Thoracic aorta (tissue), 2 donors: ENCODE results near the gene DCLK2. TPM values are rescaled to one million over a fixed set of nuclear protein-coding genes. Genes with fewer than 3 reads are reported as not detected.

Source experiments
- ATAC-seq: fragments of 150-250 bp; one replicate; pipeline ENCODE4 v1.8.0; 2017; ENCODE audit warnings: low read depth; ENCODE audit not compliant: insufficient number of reproducible peaks, low FRiP score
- DNase-seq: peaks from one replicate; pipeline ENCODE4 v3.0.0-alpha.2; 2020; ENCODE audit warnings: low spot score
- H3K27ac ChIP-seq, 2 donors: fragments of 200-600 bp; sonication (generic); 1 replicate in 1 of 2; 2 replicates in 1 of 2; pipeline ENCODE4 v1.5.1; 2016; ENCODE audit warnings: mild to moderate bottlenecking in 2 of 2, moderate library complexity in 2 of 2
- H3K27me3 ChIP-seq: fragments of 200-600 bp; sonication (generic); replicated peaks from 2 replicates; pipeline ENCODE4 v1.6.0; 2016; ENCODE audit warnings: mild to moderate bottlenecking; ENCODE audit not compliant: insufficient read depth
- H3K36me3 ChIP-seq: fragments of 200-600 bp; sonication (generic); one replicate; pipeline ENCODE4 v1.5.1; 2016
- H3K4me1 ChIP-seq, 2 donors: fragments of 200-600 bp; sonication (generic); 1 replicate in 1 of 2; 2 replicates in 1 of 2; pipeline versions ENCODE4 v1.5.1 to v1.6.0; 2016; ENCODE audit warnings: low read depth in 2 of 2, mild to moderate bottlenecking in 1 of 2; ENCODE audit not compliant: control insufficient read depth in 1 of 2
- H3K4me3 ChIP-seq: fragments of 200-600 bp; sonication (generic); 2 replicates; pipeline ENCODE4 v1.5.1; 2016; ENCODE audit warnings: mild to moderate bottlenecking
- H3K9me3 ChIP-seq: fragments of 200-600 bp; sonication (generic); 2 replicates; pipeline ENCODE4 v1.5.1; 2016
- CTCF ChIP-seq: fragments of 200-600 bp; sonication (generic); IDR thresholded peaks from one replicate; pipeline ENCODE4 v1.5.1; 2019; ENCODE audit warnings: antibody characterized with exemption
- total RNA-seq, 2 donors: library from RNA; depleted of rRNA; stranded (reverse); fragments of >200 nt; gene quantifications; one replicate each; pipeline versions ENCODE4 v1.1.0 to v1.2.3, GENCODE V29; 2016

DCLK2 gene
- total RNA-seq, 2 donors from 2014 or later = 18.3 to 32.2 TPM

- H3K36me3 ChIP-seq = no peaks in the 10 kb centered on the region
- H3K4me3 ChIP-seq = no peak overlapping the region
- DNase-seq = no peak
- H3K27me3 ChIP-seq = no peaks in the 10 kb centered on the region
- ATAC-seq = no peak
- peaks cover 0 to 3% of the 10 kb centered on the region in 2 donors for H3K4me1 ChIP-seq
- no peaks in the 10 kb centered on the region for H3K9me3 ChIP-seq
- H3K27ac ChIP-seq = no peak overlapping the region
- no peak for TF ChIP-seq CTCF
Measured at GRCh38 chr4:150211799-150212445, 133.7 kb downstream of the DCLK2 start.

GRCh38 chr4:150212485-150212884 is 134.2 kb downstream of the DCLK2 start:
- H3K27ac ChIP-seq = no peak overlapping the region
- peaks cover 0 to 3% of the 10 kb centered on the region in 2 donors for H3K4me1 ChIP-seq
- H3K4me3 ChIP-seq = no peak overlapping the region
- TF ChIP-seq CTCF = no peak
- H3K36me3 ChIP-seq = no peaks in the 10 kb centered on the region
- ATAC-seq (no peak), DNase-seq (no peak)
- H3K27me3 ChIP-seq = no peaks in the 10 kb centered on the region
- H3K9me3 ChIP-seq = no peaks in the 10 kb centered on the region

GRCh38 chr4:150212927-150213326 is 134.7 kb downstream of the DCLK2 start:
- Histone ChIP-seq H3K9me3 (no peaks in the 10 kb centered on the region), H3K36me3 (no peaks in the 10 kb centered on the region), H3K27me3 (no peaks in the 10 kb centered on the region), H3K4me3 (no peak overlapping the region), H3K4me1 (peaks cover 0 to 3% of the 10 kb centered on the region in 2 donors), H3K27ac (no peak overlapping the region)
- TF ChIP-seq CTCF = no peak
- ATAC-seq (no peak), DNase-seq (no peak)

- Histone ChIP-seq H3K9me3 (no peaks in the 10 kb centered on the region), H3K4me3 (no peak overlapping the region), H3K27ac (peak overlapping the region in 1 of 2 donors; percentile 36), H3K27me3 (no peaks in the 10 kb centered on the region), H3K4me1 (peaks cover 0 to 10% of the 10 kb centered on the region in 2 donors), H3K36me3 (no peaks in the 10 kb centered on the region)
- TF ChIP-seq CTCF = no peak
- no peak for DNase-seq
- ATAC-seq = no peak
Measured at GRCh38 chr4:150215601-150216000, 137.4 kb downstream of the DCLK2 start.

- no peak for TF ChIP-seq CTCF
- Histone ChIP-seq H3K27ac (no peak overlapping the region), H3K27me3 (no peaks in the 10 kb centered on the region)
Measured at GRCh38 chr4:150216726-150217125, 138.5 kb downstream of the DCLK2 start.

More at GRCh38 chr4:150216726-150217125, 138.5 kb downstream of the DCLK2 start:
- Histone ChIP-seq H3K4me1 (peaks cover 0 to 10% of the 10 kb centered on the region in 2 donors), H3K9me3 (no peaks in the 10 kb centered on the region), H3K36me3 (no peaks in the 10 kb centered on the region), H3K4me3 (no peak overlapping the region)
- DNase-seq (no peak), ATAC-seq (no peak)
